Keratinocyte (primary cell): ENCODE measurements around the gene ARPC1A. TPM values are rescaled to one million over a fixed set of nuclear protein-coding genes. Genes with fewer than 3 reads are reported as not detected.
A peak's percentile ranks its signal among the peaks of the same experiment; 100 is the strongest.

Source experiments
- DNase-seq: peaks from one replicate; pipeline ENCODE4 v3.0.0-alpha.2; 2011; ENCODE audit warnings: low read depth, missing footprints, low spot score
- FAIRE-seq: peaks from 2 replicates; lab custom pipeline; 2011; peaks lifted over from hg19 to GRCh38; lab: Jason Lieb, UNC
- H2AFZ ChIP-seq: 2 replicates; pipeline ENCODE4 v1.6.0; 2012; ENCODE audit warnings: low read length, control low read depth, inconsistent platforms; ENCODE audit not compliant: control insufficient read depth
- H3K27ac ChIP-seq: 2 replicates; pipeline ENCODE4 v1.5.1; 2011; ENCODE audit warnings: low read length; ENCODE audit not compliant: control insufficient read depth, insufficient read depth
- H3K27me3 ChIP-seq: 3 replicates; pipeline ENCODE4 v1.6.0; 2011; ENCODE audit warnings: low read length; ENCODE audit not compliant: control insufficient read depth, insufficient read depth; ENCODE audit errors: extremely low read depth
- H3K36me3 ChIP-seq, 2 experiments: 2 replicates in 1 of 2; 3 replicates in 1 of 2; pipeline ENCODE4 v1.5.1; 2011; ENCODE audit warnings: low read length in 2 of 2, mild to moderate bottlenecking in 1 of 2; ENCODE audit not compliant: control insufficient read depth in 2 of 2, insufficient read depth in 2 of 2; ENCODE audit errors: extremely low read depth in 1 of 2
- H3K4me1 ChIP-seq: 3 replicates; pipeline ENCODE4 v1.5.1; 2011; ENCODE audit warnings: low read length; ENCODE audit not compliant: control insufficient read depth, insufficient read depth; ENCODE audit errors: extremely low read depth
- H3K4me2 ChIP-seq: 3 replicates; pipeline ENCODE4 v1.6.0; 2011; ENCODE audit warnings: low read depth, low read length; ENCODE audit not compliant: control insufficient read depth, insufficient read depth; ENCODE audit errors: extremely low read depth
- H3K4me3 ChIP-seq, 3 experiments: fragments of 200-600 bp in 1 of 3; sonication (generic) in 1 of 3; 2 replicates in 2 of 3; 3 replicates in 1 of 3; pipeline ENCODE4 v1.5.1; 2011 to 2016; ENCODE audit warnings: low read length in 3 of 3, mild to moderate bottlenecking in 3 of 3, control low read depth in 2 of 3, inconsistent platforms in 1 of 3, low read depth in 1 of 3, mixed read lengths in 1 of 3, mixed run types in 1 of 3, moderate library complexity in 1 of 3; ENCODE audit not compliant: control insufficient read depth in 2 of 3, insufficient read depth in 2 of 3; ENCODE audit errors: extremely low read depth in 1 of 3
- H3K79me2 ChIP-seq: 2 replicates; pipeline ENCODE4 v1.6.0; 2012; ENCODE audit warnings: low read length; ENCODE audit not compliant: control insufficient read depth, insufficient read depth
- H3K9ac ChIP-seq: 3 replicates; pipeline ENCODE4 v1.6.0; 2011; ENCODE audit warnings: low read length; ENCODE audit not compliant: control insufficient read depth, insufficient read depth; ENCODE audit errors: extremely low read depth
- H3K9me1 ChIP-seq: 3 replicates; pipeline ENCODE4 v1.6.0; 2011; ENCODE audit warnings: low read length; ENCODE audit not compliant: control insufficient read depth, insufficient read depth; ENCODE audit errors: extremely low read depth
- H3K9me3 ChIP-seq: 2 replicates; pipeline ENCODE4 v1.5.1; 2012; ENCODE audit warnings: low read depth, low read length; ENCODE audit not compliant: control insufficient read depth
- H4K20me1 ChIP-seq: 3 replicates; pipeline ENCODE4 v1.6.0; 2011; ENCODE audit warnings: low read length; ENCODE audit not compliant: control insufficient read depth, insufficient read depth; ENCODE audit errors: extremely low read depth
- EZH2 ChIP-seq: IDR thresholded peaks from one replicate; pipeline ENCODE4 v1.6.1; 2012; ENCODE audit warnings: inconsistent platforms, mild to moderate bottlenecking, low read length, moderate library complexity
- dilution Hi-C: fragments of 300-500 bp; cut with MboI; formaldehyde crosslinking; loops from one replicate; pipeline ENCODE4 v1.7.0; 2020; ENCODE audit warnings: low sequenced_read_pairs; ENCODE audit not compliant: extremely low pct_ligation_motif_present
- polyA plus RNA-seq, 5 experiments: library from polyadenylated mRNA; depleted of rRNA in 3 of 5; stranded (reverse) in 3 of 5; stranded (forward) in 1 of 5; unstranded in 1 of 5; fragments of >200 nt; gene quantifications; 1 replicate in 1 of 5; 2 replicates in 3 of 5; 3 replicates in 1 of 5; pipeline versions ENCODE4 v1.2.1 to v1.2.3, GENCODE V29; 2011 to 2012; ENCODE audit warnings: missing spikeins in 2 of 5, low read depth in 1 of 5, low replicate concordance in 1 of 5
- TF ChIP-seq, protein P1 (sequence below), 3 experiments: IDR thresholded peaks in 1 of 3; conservative IDR thresholded peaks in 1 of 3; optimal IDR thresholded peaks in 1 of 3; 2 replicates in 2 of 3; 3 replicates in 1 of 3; pipeline versions ENCODE3 to v1.5.1; 2011; ENCODE audit warnings: low read length in 3 of 3, mild to moderate bottlenecking in 3 of 3, moderate library complexity in 2 of 3, control low read depth in 1 of 3, inconsistent platforms in 1 of 3; ENCODE audit not compliant: insufficient read depth in 2 of 3; ENCODE audit errors: extremely low read depth in 1 of 3

The ARPC1A gene
- polyA plus RNA-seq, 1 donor (not counting 4 experiments of a cell fraction or from before 2014, with no cell fraction given): 133 TPM

DNA sequence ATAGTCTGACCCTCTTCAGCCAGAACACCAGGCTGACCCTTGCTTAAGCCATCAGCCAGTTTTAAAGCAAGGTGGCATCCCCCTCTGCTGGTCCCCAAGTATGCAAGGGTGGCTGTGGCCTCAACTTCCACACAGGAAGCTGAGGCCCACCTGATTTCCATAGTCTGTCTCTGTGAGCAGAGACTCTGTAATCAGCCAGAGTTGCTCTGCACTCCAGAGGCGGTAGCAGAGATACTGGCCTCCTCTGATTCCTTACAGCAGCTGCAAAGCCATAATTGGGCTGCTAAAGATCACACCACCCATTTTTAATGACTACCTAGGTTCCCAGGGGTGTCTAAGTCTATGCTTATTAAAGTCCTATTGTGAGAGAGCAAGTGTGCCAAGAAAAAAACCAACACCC lies 80.9 kb downstream of the ARPC1A start:
- H3K9me1 ChIP-seq: peaks cover 3% of the 10 kb centered on the region
- FAIRE-seq (no peak), DNase-seq (no peak)
- H3K27me3 ChIP-seq: no peaks in the 10 kb centered on the region
- H3K4me2 ChIP-seq: peak overlapping the region; percentile 96
- H3K9ac ChIP-seq: peak overlapping the region; percentile 26
- H3K4me3 ChIP-seq: peak overlapping the region in 2 of 3 experiments; percentile 100
- H3K27ac ChIP-seq: peak overlapping the region; percentile 98
- peaks cover 24% of the 10 kb centered on the region for H4K20me1 ChIP-seq
- no peak overlapping the region for H2AFZ ChIP-seq
- TF ChIP-seq, protein P1, sequence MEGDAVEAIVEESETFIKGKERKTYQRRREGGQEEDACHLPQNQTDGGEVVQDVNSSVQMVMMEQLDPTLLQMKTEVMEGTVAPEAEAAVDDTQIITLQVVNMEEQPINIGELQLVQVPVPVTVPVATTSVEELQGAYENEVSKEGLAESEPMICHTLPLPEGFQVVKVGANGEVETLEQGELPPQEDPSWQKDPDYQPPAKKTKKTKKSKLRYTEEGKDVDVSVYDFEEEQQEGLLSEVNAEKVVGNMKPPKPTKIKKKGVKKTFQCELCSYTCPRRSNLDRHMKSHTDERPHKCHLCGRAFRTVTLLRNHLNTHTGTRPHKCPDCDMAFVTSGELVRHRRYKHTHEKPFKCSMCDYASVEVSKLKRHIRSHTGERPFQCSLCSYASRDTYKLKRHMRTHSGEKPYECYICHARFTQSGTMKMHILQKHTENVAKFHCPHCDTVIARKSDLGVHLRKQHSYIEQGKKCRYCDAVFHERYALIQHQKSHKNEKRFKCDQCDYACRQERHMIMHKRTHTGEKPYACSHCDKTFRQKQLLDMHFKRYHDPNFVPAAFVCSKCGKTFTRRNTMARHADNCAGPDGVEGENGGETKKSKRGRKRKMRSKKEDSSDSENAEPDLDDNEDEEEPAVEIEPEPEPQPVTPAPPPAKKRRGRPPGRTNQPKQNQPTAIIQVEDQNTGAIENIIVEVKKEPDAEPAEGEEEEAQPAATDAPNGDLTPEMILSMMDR (optimal IDR thresholded peaks at IDR 0.05 in 1 of 3, IDR thresholded peaks at IDR 0.05 in 1 of 3, conservative IDR thresholded peaks at IDR 0.05 in 1 of 3; ENCODE audit: extremely low read depth in 1 of 3, insufficient read depth in 2 of 3, low read length in 3 of 3): no peak
- no peak for TF ChIP-seq EZH2
- no peaks in the 10 kb centered on the region for H3K9me3 ChIP-seq
- dilution Hi-C loops: no loop called here
- H3K36me3 ChIP-seq: peaks cover 16 to 49% of the 10 kb centered on the region in 2 experiments
- H3K79me2 ChIP-seq: peaks cover 84% of the 10 kb centered on the region
- H3K4me1 ChIP-seq: peaks cover 28% of the 10 kb centered on the region

DNA sequence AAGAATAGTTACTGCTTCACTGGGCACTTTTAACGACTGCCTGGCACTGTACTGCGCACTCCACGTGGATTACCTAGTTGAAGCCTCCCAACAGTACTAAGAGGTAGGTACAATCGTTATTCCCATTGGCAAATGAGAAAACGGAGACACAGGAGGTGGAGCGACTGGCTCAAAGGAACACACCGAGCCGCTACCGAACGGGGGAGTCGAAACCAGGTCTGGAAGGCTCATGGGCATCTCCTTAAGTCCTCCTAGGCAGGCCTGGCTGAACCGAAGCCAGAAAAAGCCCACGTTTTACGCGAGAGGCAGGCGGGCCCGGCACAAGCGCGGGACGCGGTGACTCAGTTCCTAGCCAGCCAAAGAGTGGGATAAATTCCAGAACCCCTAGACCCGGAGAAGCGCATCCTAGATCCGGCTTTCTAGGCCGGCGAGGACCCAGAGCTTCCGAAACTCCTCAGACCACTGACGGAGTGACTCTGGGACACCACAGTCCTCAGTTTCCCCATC lies 82.2 kb downstream of the ARPC1A start:
- no peak for TF ChIP-seq EZH2
- peak overlapping the region; percentile 73 to 100 (median 100) for H3K4me3 ChIP-seq
- H3K9ac ChIP-seq: peak overlapping the region; percentile 96
- FAIRE-seq (no peak), DNase-seq (no peak)
- H3K9me1 ChIP-seq: peaks cover 3% of the 10 kb centered on the region
- dilution Hi-C loops: no loop called here
- H3K27ac ChIP-seq: peak overlapping the region; percentile 98
- H3K36me3 ChIP-seq: peaks cover 15 to 49% of the 10 kb centered on the region in 2 experiments
- peaks cover 24% of the 10 kb centered on the region for H4K20me1 ChIP-seq
- H3K4me1 ChIP-seq: peaks cover 28% of the 10 kb centered on the region
- H2AFZ ChIP-seq: peak overlapping the region; percentile 39
- H3K79me2 ChIP-seq: peaks cover 88% of the 10 kb centered on the region
- H3K27me3 ChIP-seq: no peaks in the 10 kb centered on the region
- no peaks in the 10 kb centered on the region for H3K9me3 ChIP-seq
- peak overlapping the region; percentile 96 for H3K4me2 ChIP-seq
